Mononuclear cell (primary cell): Measurements from ENCODE around the gene PHYHD1. TPM values are rescaled to one million over a fixed set of nuclear protein-coding genes. Genes with fewer than 3 reads are reported as not detected.

Experiments
- H3K27me3 ChIP-seq: 2 replicates; pipeline ENCODE4 v1.6.0; 2011; ENCODE audit warnings: low read length, control low read depth; ENCODE audit not compliant: insufficient read depth
- H3K4me1 ChIP-seq: 2 replicates; pipeline ENCODE4 v1.5.1; 2011; ENCODE audit warnings: mild to moderate bottlenecking, low read length, control low read depth; ENCODE audit not compliant: insufficient read depth
- H3K4me3 ChIP-seq: 2 replicates; pipeline ENCODE4 v1.5.1; 2011; ENCODE audit warnings: mild to moderate bottlenecking, low read length, moderate library complexity
- H3K9me3 ChIP-seq: 2 replicates; pipeline ENCODE4 v1.5.1; 2011; ENCODE audit warnings: low read depth, mild to moderate bottlenecking, control low read depth, low read length
- total RNA-seq: library from RNA; depleted of rRNA; stranded (reverse); fragments of >200 nt; gene quantifications from one replicate; pipeline ENCODE4 v1.2.3, GENCODE V29; 2012

The PHYHD1 gene
- total RNA-seq, 1 donor = 0.73 TPM

DNA sequence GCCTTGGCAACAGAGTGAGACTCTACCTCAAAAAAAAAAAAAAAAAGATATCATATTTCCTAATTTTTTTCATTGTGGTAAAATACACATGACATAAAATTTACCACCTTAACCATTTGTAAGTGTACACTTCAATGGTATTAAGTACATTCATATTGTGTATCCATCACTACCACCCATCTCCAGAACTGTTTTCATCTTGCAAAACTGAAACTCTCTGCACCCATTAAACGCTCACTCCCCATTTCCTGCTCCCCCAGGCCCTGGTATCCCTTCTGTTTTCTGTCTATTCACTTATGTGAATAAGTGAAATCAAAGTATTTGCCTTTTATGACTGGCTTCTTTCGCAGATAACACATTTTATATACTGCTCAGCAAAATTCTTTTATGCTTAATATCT, 26.0 kb upstream of the PHYHD1 start:
- Histone ChIP-seq H3K27me3 (no peaks in the 10 kb centered on the region), H3K4me1 (peaks cover 52% of the 10 kb centered on the region), H3K9me3 (no peaks in the 10 kb centered on the region), H3K4me3 (no peak overlapping the region)

DNA sequence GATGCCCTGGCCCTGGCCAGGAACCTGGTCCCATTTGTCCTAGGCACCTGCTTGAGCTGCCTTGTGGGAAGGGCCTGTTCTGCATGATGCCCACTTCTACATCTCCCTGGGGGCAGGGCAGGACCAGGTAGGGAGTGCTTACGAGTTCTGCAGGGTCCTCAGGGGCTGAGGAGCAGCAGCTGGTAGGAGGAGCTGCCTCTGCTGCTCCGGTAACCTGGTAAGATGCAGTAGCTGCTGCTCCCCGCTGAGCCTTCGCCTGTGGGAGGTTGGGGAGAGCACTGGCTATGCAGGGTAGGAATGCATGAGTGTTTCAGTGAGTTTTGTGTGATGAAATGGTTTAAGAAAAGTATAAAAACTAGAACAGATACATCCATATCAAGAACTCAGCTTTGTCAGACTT, 25.2 kb upstream of the PHYHD1 start:
- H3K4me3 ChIP-seq = no peak overlapping the region
- no peaks in the 10 kb centered on the region for H3K27me3 ChIP-seq
- no peaks in the 10 kb centered on the region for H3K9me3 ChIP-seq
- peaks cover 60% of the 10 kb centered on the region for H3K4me1 ChIP-seq

DNA sequence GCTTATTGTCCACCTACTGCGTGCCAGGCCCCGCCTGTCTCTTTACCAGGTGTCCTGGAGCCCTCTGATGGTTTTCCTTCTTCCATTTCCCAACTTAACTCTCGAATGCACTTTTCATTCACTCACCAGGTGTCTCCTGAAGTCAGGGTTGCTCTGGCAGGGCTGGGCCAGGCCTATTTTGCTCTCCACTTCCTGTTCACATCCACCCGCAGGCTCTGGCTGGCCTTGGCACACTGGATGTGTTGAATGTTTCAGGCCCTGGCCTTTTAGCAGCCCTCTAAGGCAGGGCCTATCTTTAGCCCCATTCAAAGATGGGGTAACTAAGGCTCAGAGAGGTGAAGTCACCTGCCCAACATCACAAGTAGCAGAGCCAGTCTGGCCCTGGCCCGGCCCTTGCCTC, 22.4 kb upstream of the PHYHD1 start:
- Histone ChIP-seq H3K27me3 (no peaks in the 10 kb centered on the region), H3K9me3 (no peaks in the 10 kb centered on the region), H3K4me3 (no peak overlapping the region), H3K4me1 (peaks cover 71% of the 10 kb centered on the region)

- no peaks in the 10 kb centered on the region for H3K9me3 ChIP-seq
- no peak overlapping the region for H3K4me3 ChIP-seq
- peaks cover 75% of the 10 kb centered on the region for H3K4me1 ChIP-seq
- H3K27me3 ChIP-seq = no peaks in the 10 kb centered on the region
Measured at GRCh38 chr9:128898845-128899565, 21.8 kb upstream of the PHYHD1 start.

- Histone ChIP-seq H3K4me1 (peaks cover 75% of the 10 kb centered on the region), H3K4me3 (no peak overlapping the region), H3K27me3 (no peaks in the 10 kb centered on the region), H3K9me3 (no peaks in the 10 kb centered on the region)
Measured at GRCh38 chr9:128899566-128900322, 21.0 kb upstream of the PHYHD1 start.

GRCh38 chr9:128901379-128901778, 19.4 kb upstream of the PHYHD1 start:
- Histone ChIP-seq H3K9me3 (no peaks in the 10 kb centered on the region), H3K4me1 (peaks cover 65% of the 10 kb centered on the region), H3K4me3 (no peak overlapping the region), H3K27me3 (no peaks in the 10 kb centered on the region)

DNA sequence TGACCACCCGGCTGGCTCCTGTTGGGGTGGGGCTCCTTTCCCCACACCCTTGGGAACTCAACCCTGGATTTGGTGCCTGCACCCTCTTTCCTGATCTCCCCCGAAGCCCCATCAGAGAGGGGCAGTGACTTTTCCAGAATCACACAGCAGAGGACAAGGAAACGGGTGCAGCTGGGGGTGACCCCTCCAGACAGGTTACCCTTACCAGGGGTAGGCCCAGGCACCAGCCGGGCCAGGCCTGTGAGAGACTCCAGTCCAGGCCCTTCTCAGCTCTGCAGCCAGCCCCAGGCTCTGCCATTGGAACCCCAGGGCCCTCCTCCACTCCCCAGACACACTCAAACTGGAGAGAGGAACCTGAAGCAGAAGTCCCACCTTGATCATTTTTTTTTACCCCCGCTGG, 19.0 kb upstream of the PHYHD1 start:
- H3K4me1 ChIP-seq = peaks cover 65% of the 10 kb centered on the region
- H3K9me3 ChIP-seq = no peaks in the 10 kb centered on the region
- no peak overlapping the region for H3K4me3 ChIP-seq
- no peaks in the 10 kb centered on the region for H3K27me3 ChIP-seq

DNA sequence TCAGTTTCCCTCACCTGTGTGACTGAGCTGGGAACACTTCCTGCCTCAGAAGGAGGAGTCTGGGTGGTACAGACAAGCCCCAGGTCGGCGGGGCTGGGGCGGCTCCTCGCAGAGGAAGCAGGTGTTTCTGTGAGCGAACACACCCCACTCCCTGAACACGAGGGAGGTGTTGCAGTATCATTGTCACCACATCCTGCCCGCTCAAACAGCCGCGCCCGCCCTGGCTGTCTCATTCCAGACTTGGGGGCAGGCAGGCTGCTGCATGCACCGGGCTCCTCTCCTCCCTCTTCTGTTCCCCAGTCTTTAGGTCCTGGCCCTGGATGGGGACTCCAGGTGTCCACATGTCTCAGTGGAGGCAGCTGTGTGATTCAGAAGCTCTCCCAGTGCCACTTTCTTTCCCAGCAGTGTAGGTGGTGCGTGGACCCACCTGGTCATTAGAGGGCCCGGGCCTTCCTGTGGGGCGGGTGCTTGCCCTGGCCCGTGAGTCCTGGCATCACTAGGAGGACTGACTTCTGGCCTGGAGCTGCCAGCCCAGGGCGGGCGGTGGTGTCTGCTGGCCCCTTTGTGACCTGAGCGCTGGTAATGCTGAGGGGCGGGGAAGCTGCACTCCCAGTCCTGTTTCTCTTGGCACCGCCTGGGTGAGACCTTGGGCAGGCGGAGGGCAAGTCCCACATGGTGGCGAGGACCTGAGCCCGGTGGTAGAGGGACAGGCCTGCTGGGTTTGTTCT, 18.3 kb upstream of the PHYHD1 start:
- peaks cover 64% of the 10 kb centered on the region for H3K4me1 ChIP-seq
- no peaks in the 10 kb centered on the region for H3K27me3 ChIP-seq
- no peak overlapping the region for H3K4me3 ChIP-seq
- H3K9me3 ChIP-seq = no peaks in the 10 kb centered on the region

DNA sequence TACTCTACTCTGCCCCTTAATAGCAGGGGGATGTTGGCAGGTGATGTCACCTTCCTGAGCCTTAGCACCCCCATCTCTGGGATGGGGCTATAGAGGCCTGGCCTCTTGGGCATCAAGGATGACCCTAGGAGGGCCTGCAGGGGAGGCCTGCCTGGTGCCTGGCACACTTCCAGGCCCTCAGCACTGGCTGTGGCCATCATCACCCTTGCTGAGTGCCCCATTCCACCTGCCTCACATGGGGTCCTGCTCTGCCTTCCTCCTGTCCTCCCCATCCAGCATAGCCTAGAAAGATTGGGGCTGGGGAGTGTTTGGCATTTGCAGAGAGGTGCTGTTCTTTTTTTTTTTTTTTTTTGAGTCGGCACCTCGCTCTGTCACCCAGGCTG, 17.7 kb upstream of the PHYHD1 start:
- Histone ChIP-seq H3K27me3 (no peaks in the 10 kb centered on the region), H3K9me3 (no peaks in the 10 kb centered on the region), H3K4me3 (no peak overlapping the region), H3K4me1 (peaks cover 58% of the 10 kb centered on the region)

DNA sequence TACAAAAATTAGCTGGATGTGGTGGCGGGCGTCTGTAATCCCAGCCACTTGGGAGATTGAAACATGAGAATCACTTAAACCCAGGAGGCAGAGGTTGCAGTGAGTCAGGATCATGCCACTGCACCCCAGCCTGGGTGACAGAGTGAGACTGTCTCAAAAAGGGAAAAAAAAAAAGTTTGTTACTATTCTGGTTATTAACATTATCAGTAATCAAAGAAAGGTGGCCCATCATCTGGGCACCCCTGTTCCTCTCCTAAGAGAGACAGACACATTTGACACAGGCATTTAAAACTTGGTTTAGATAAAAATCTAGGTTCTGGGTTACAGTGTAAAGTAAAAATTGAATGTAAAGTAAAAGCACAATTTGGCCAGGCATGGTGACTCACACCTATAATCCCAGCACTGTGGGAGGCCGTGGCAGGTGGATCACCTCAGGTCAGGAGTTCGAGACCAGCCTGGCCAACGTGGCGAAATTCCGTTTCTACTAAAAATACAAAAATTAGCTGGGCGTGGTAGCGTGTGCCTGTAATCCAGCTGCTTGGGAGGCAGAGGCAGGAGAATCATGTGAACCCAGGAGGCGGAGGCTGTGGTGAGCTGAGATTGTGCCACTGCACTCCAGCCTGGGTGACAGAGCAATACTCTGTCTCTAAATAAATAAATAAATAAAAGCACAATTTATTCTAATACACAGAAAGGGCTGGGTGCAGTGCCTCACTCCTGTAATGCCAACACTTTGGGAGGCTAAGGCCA, 16.7 kb upstream of the PHYHD1 start:
- H3K9me3 ChIP-seq = no peaks in the 10 kb centered on the region
- H3K4me3 ChIP-seq = no peak overlapping the region
- no peaks in the 10 kb centered on the region for H3K27me3 ChIP-seq
- peaks cover 49% of the 10 kb centered on the region for H3K4me1 ChIP-seq

- H3K27me3 ChIP-seq = no peaks in the 10 kb centered on the region
- H3K4me3 ChIP-seq = no peak overlapping the region
- peaks cover 34% of the 10 kb centered on the region for H3K4me1 ChIP-seq
- H3K9me3 ChIP-seq = no peaks in the 10 kb centered on the region
Measured at GRCh38 chr9:128905964-128906363, 14.8 kb upstream of the PHYHD1 start.

DNA sequence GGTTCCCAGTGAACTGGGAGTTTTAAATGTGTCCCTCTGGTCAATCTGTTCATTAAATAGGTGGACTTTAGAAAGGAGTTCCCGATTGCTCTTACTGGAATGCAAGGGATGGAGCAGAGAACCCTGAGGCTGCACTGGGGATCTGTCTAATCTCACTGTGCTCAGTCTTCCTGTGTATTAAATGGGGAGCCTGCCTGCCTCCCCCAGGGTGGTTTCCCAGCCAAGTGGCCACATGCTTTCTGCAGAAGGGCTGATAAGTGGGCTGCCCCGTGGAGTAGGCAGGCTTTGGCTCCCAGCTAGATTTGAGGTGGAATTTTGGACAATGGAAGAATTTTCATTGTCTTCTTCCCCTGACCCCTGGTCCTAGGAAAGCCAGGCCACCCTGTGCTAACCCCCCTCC, 14.0 kb upstream of the PHYHD1 start:
- peaks cover 34% of the 10 kb centered on the region for H3K4me1 ChIP-seq
- no peaks in the 10 kb centered on the region for H3K27me3 ChIP-seq
- no peaks in the 10 kb centered on the region for H3K9me3 ChIP-seq
- no peak overlapping the region for H3K4me3 ChIP-seq

DNA sequence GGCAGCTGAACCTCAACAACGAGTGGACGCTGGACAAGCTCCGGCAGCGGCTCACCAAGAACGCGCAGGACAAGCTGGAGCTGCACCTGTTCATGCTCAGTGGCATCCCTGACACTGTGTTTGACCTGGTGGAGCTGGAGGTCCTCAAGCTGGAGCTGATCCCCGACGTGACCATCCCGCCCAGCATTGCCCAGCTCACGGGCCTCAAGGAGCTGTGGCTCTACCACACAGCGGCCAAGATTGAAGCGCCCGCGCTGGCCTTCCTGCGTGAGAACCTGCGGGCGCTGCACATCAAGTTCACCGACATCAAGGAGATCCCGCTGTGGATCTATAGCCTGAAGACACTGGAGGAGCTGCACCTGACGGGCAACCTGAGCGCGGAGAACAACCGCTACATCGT, 12.4 kb upstream of the PHYHD1 start:
- peaks cover 24% of the 10 kb centered on the region for H3K4me1 ChIP-seq
- no peaks in the 10 kb centered on the region for H3K27me3 ChIP-seq

DNA sequence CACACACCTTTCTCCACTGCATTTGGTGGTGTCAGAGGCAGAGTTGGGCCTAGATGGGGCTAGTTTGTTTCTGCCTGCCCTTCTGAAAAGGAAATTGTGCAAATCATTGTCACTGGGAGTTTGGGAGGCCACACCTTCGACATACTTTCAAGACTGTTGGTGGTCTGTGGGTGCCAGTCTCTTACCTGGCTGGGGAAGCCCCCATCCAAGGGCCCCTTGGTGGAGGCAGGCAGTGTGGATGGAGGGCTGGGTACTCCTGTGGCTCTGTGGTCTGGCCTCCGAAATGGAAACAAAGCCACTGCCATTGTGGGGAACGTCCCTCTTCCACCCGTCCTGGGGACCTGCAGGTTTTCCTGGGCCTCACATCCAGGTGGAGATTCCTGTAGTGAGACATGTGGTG, 10.9 kb upstream of the PHYHD1 start:
- H3K4me1 ChIP-seq = peaks cover 19% of the 10 kb centered on the region
- H3K9me3 ChIP-seq = no peaks in the 10 kb centered on the region
- no peak overlapping the region for H3K4me3 ChIP-seq
- H3K27me3 ChIP-seq = no peaks in the 10 kb centered on the region

More for the DNA sequence above, 12.4 kb upstream of the PHYHD1 start:
- Histone ChIP-seq H3K4me3 (no peak overlapping the region), H3K9me3 (no peaks in the 10 kb centered on the region)

GRCh38 chr9:128910906-128911305, 9.9 kb upstream of the PHYHD1 start:
- no peaks in the 10 kb centered on the region for H3K27me3 ChIP-seq
- no peak overlapping the region for H3K4me3 ChIP-seq
- H3K4me1 ChIP-seq = peaks cover 19% of the 10 kb centered on the region
- no peaks in the 10 kb centered on the region for H3K9me3 ChIP-seq
